H1 (cell line): ENCODE measurements around the gene KCNA4. TPM values are rescaled to one million over a fixed set of nuclear protein-coding genes. Genes with fewer than 3 reads are reported as not detected.

ENCODE experiments used
- BACH1 ChIP-seq: IDR thresholded peaks from 2 replicates; pipeline ENCODE4 v1.6.1; 2012; ENCODE audit warnings: low read length, improper control_type of control experiment
- CHD7 ChIP-seq: fragments of 300-600 bp; sonication (generic); IDR thresholded peaks from 2 replicates; pipeline ENCODE4 v1.7.1; 2012; ENCODE audit warnings: low read length, moderate library complexity, mild to moderate bottlenecking, inconsistent platforms; ENCODE audit not compliant: insufficient replicate concordance
- KDM4A ChIP-seq: IDR thresholded peaks from one replicate; pipeline ENCODE4 v1.7.1; 2012; ENCODE audit warnings: low read depth, mild to moderate bottlenecking, moderate library complexity, low read length, inconsistent platforms; ENCODE audit not compliant: severe bottlenecking
- KDM5A ChIP-seq: fragments of 200-600 bp; IDR thresholded peaks from 2 replicates; pipeline ENCODE4 v1.7.1; 2012; ENCODE audit warnings: mild to moderate bottlenecking, low read length, inconsistent platforms, mixed read lengths
- POU5F1 ChIP-seq: IDR thresholded peaks from 2 replicates; pipeline ENCODE4 v1.6.1; 2011; ENCODE audit warnings: low read depth, mild to moderate bottlenecking, low read length, moderate library complexity
- RBBP5 ChIP-seq: IDR thresholded peaks from 2 replicates; pipeline ENCODE4 v1.7.1; 2012; ENCODE audit warnings: low read depth, mild to moderate bottlenecking, inconsistent platforms, low read length, moderate library complexity, borderline replicate concordance
- RFX5 ChIP-seq: IDR thresholded peaks from 2 replicates; pipeline ENCODE4 v1.6.1; 2011; ENCODE audit warnings: low read depth, low read length, improper control_type of control experiment, borderline replicate concordance
- SIRT6 ChIP-seq: IDR thresholded peaks from one replicate; pipeline ENCODE4 v1.7.1; 2012; ENCODE audit warnings: low read length, inconsistent platforms
- TAF1 ChIP-seq: IDR thresholded peaks from 2 replicates; pipeline ENCODE4 v1.6.1; 2011; ENCODE audit warnings: mild to moderate bottlenecking, low read depth, low read length
- TAF7 ChIP-seq: optimal IDR thresholded peaks from 2 replicates; pipeline ENCODE3; 2011; ENCODE audit warnings: low read depth, mild to moderate bottlenecking, inconsistent platforms, low read length, moderate library complexity, borderline replicate concordance
- TCF12 ChIP-seq: IDR thresholded peaks from 2 replicates; pipeline ENCODE4 v1.6.1; 2011; ENCODE audit warnings: low read depth, mild to moderate bottlenecking, low read length
- polyA plus RNA-seq, 7 experiments: library from polyadenylated mRNA; depleted of rRNA in 3 of 7; stranded (reverse) in 5 of 7; unstranded in 2 of 7; fragments of >200 nt in 5 of 7; fragments of 200-250 nt in 2 of 7; gene quantifications; 1 replicate in 5 of 7; 2 replicates in 1 of 7; 4 replicates in 1 of 7; pipeline versions ENCODE4 v1.2.1 to v1.2.3, GENCODE V29; 2011 to 2013; ENCODE audit warnings: missing spikeins in 2 of 7, mixed read lengths in 2 of 7
- total RNA-seq: library from RNA; stranded (reverse); fragmentation: NEBNext Ultra II Directional; extraction: Animal tissue kit (Norgen Biotek cat#: 25700); gene quantifications from 2 replicates; pipeline ENCODE4 v1.2.1, GENCODE V29; 2021

Gene KCNA4
- total and polyA plus RNA-seq, 2 of the 8 experiments (the other 6 are each of a cell fraction or from before 2014, with no cell fraction given) = not detected

- TF ChIP-seq KDM4A (no peak), SIRT6 (no peak), BACH1 (no peak), TCF12 (peak; percentile 95), RFX5 (no peak), CHD7 (peak; percentile 63), POU5F1 (peak; percentile 87), RBBP5 (peak; percentile 63; the same call in 1 of the 2 replicates), TAF1 (no peak), TAF7 (no peak), KDM5A (no peak)
These were observed 8.7 kb upstream of the KCNA4 start (continued) for GRCh38 chr11:30025396-30026139.
